ENCODE results near the gene AP1AR. TPM values are rescaled to one million over a fixed set of nuclear protein-coding genes. Genes with fewer than 3 reads are reported as not detected.
A peak's percentile ranks its signal among the peaks of the same experiment; 100 is the strongest.

AP1AR gene
- total and polyA plus RNA-seq, 2 of the 4 experiments (the other 2 are of a cell fraction): 4.0 to 4.7 TPM

DNA sequence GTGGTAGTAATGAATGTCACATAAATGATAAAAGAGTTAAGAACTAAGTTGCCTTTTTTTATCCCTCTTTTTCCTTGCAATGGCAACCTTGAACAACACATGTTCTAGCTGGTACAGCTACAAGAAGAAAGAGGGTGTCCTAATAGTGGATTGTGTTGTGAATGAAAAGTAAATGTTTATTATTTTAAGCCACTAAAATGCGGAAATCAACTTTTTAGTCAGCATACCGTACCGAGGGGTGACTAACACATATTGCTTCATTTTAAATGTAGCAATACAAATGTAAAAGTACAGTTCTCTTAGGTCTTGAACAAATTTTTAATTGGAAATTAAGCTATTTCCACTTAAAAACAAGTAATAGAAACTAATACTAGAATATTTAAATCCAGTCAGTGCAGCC, 17.7 kb upstream of the AP1AR start:
- Histone ChIP-seq H3K4me1 (ENCODE audit: control insufficient read depth, insufficient read depth, low read length) (peaks cover 3% of the 10 kb centered on the region), H3K23ac (ENCODE audit: low read depth, low read length) (no peak overlapping the region), H2BK20ac (ENCODE audit: low read depth, low read length) (no peak overlapping the region), H3K27me3 (ENCODE audit: control insufficient read depth, insufficient read depth, low read length) (no peaks in the 10 kb centered on the region), H3K14ac (replicated peaks; ENCODE audit: low read depth, low read length) (no peak overlapping the region), H2AFZ (replicated peaks; ENCODE audit: low read length, poor library complexity) (no peak overlapping the region), H4K5ac (ENCODE audit: low read depth, low read length) (no peak overlapping the region), H3K4ac (ENCODE audit: low read depth, low read length) (no peak overlapping the region), H2BK5ac (ENCODE audit: low read depth, low read length, poor library complexity, severe bottlenecking) (peak overlapping the region; percentile 56), H3K18ac (ENCODE audit: low read depth, low read length) (no peak overlapping the region; the same call in 1 of the 2 replicates), H2AK5ac (ENCODE audit: low read depth, low read length) (no peak overlapping the region), H3K9me1 (ENCODE audit: insufficient read depth, low read length) (no peaks in the 10 kb centered on the region), H4K8ac (ENCODE audit: low read depth in 2 of 2, low read length in 2 of 2) (no peak overlapping the region), H2BK15ac (ENCODE audit: low read depth, low read length) (no peak overlapping the region), H3K9me3 (ENCODE audit: control insufficient read depth, insufficient read depth, low read length) (no peaks in the 10 kb centered on the region), H2AK9ac (replicated peaks; ENCODE audit: low read depth, low read length, poor library complexity) (no peak overlapping the region), H3K27ac (ENCODE audit: insufficient read depth, low read length) (peak overlapping the region; percentile 49; the same call in 1 of the 2 replicates), H2BK120ac (ENCODE audit: low read depth, low read length) (no peak overlapping the region), H4K20me1 (ENCODE audit: insufficient read depth, low read length) (no peaks in the 10 kb centered on the region), H3K56ac (ENCODE audit: extremely low read depth, insufficient read depth, low read length) (no peak overlapping the region), H3K9ac (ENCODE audit: low read depth, low read length) (no peak overlapping the region), H3K4me3 (ENCODE audit: insufficient read depth, low read depth, low read length) (no peak overlapping the region), H3K36me3 (ENCODE audit: control insufficient read depth, insufficient read depth, low read length) (no peaks in the 10 kb centered on the region), H3K4me2 (ENCODE audit: low read depth, low read length) (peak overlapping the region; percentile 58; the same call in 1 of the 2 replicates), H4K91ac (ENCODE audit: insufficient read depth, low read depth, low read length) (no peak overlapping the region), H3K79me1 (ENCODE audit: low read depth in 1 of 2, low read length in 2 of 2) (no peaks in the 10 kb centered on the region)
- in situ Hi-C loops (cut with MboI; ENCODE audit: low sequenced_read_pairs): no loop called here
- POLR2A ChIA-PET (ENCODE audit: unreplicated experiment): no interaction called here
- CTCF ChIA-PET: interaction anchor here (0.8 to 1.5 kb wide), 7 partner anchors 12 to 115 kb away, joined by 3 to 6 read pairs (median 4); partner anchors contain the start of gene AP1AR
- TF ChIP-seq CHD1 (IDR thresholded peaks at IDR 0.05; ENCODE audit: low read depth, low read length) (no peak), FOS (IDR thresholded peaks at IDR 0.05; ENCODE audit: low read depth, low read length) (peak; percentile 86), MAFK (IDR thresholded peaks at IDR 0.05; ENCODE audit: low read depth, low read length) (0 out of 2 replicates have a peak, but pooled peaks have one; percentile 2), CEBPB (IDR thresholded peaks at IDR 0.05; ENCODE audit: low read depth, low read length) (peak; percentile 99), NFE2L2 (IDR thresholded peaks at IDR 0.05; ENCODE audit: low read depth, low read length) (no peak)
- dilution Hi-C loops (cut with HindIII; ENCODE audit: low sequenced_read_pairs, unreplicated experiment): no loop called here
- intact Hi-C loops (cut with micrococcal nuclease): loop anchor here (1.0 to 2.0 kb wide), 2 partner anchors 17 to 21 kb away; partner anchors contain the start of gene AP1AR
- DNase-seq (peak; percentile 90), ATAC-seq (ENCODE audit: low read depth) (peak; percentile 90)
- no CpG with 5 or more reads among the region's 3 CpGs for WGBS, 2 experiments (ENCODE audit: extremely low coverage in 2 of 2, insufficient read length in 1 of 2)
- no TSS peak for BruUV-seq (replicated peaks)

All from IMR-90 (cell line).